Mesendoderm (in vitro differentiated cells): ENCODE results near the gene SCN1A.

Experiments
- DNase-seq: peaks from one replicate; pipeline ENCODE4 v3.0.0; 2013
- H2AK5ac ChIP-seq: 2 replicates; pipeline ENCODE4 v1.6.1; 2013; ENCODE audit warnings: low read length, inconsistent platforms
- H2BK120ac ChIP-seq: 2 replicates; pipeline ENCODE4 v1.6.1; 2013; ENCODE audit warnings: low read depth, mild to moderate bottlenecking, low read length, moderate library complexity, mixed read lengths
- H2BK15ac ChIP-seq: replicated peaks from 2 replicates; pipeline ENCODE4 v1.6.1; 2013; ENCODE audit warnings: low read depth, mild to moderate bottlenecking, moderate library complexity
- H2BK5ac ChIP-seq: 2 replicates; pipeline ENCODE4 v1.6.1; 2013; ENCODE audit warnings: low read length, inconsistent platforms
- H3K18ac ChIP-seq: 2 replicates; pipeline ENCODE4 v1.6.1; 2013; ENCODE audit warnings: mild to moderate bottlenecking, low read length, mixed read lengths
- H3K23ac ChIP-seq: one replicate; pipeline ENCODE4 v1.6.1; 2013; ENCODE audit warnings: low read length
- H3K27ac ChIP-seq: 2 replicates; pipeline ENCODE4 v1.5.1; 2013; ENCODE audit warnings: low read depth, mild to moderate bottlenecking, inconsistent platforms, low read length, moderate library complexity
- H3K27me3 ChIP-seq: 2 replicates; pipeline ENCODE4 v1.6.1; 2013; ENCODE audit warnings: low read length, control low read depth, mild to moderate bottlenecking, inconsistent platforms; ENCODE audit not compliant: insufficient read depth, poor library complexity
- H3K36me3 ChIP-seq: 2 replicates; pipeline ENCODE4 v1.6.1; 2013; ENCODE audit warnings: low read length, inconsistent platforms; ENCODE audit not compliant: control insufficient read depth, insufficient read depth
- H3K4ac ChIP-seq: one replicate; pipeline ENCODE4 v1.6.1; 2013; ENCODE audit warnings: low read depth, mild to moderate bottlenecking, low read length, moderate library complexity
- H3K4me1 ChIP-seq: 2 replicates; pipeline ENCODE4 v1.6.1; 2013; ENCODE audit warnings: low read depth, low read length, inconsistent platforms; ENCODE audit not compliant: control insufficient read depth
- H3K4me2 ChIP-seq: 2 replicates; pipeline ENCODE4 v1.6.1; 2013; ENCODE audit warnings: low read length
- H3K4me3 ChIP-seq: 2 replicates; pipeline ENCODE4 v1.5.1; 2013; ENCODE audit warnings: mild to moderate bottlenecking, low read length
- H3K56ac ChIP-seq: one replicate; pipeline ENCODE4 v1.6.1; 2013; ENCODE audit warnings: low read length
- H3K79me1 ChIP-seq: 2 replicates; pipeline ENCODE4 v1.6.1; 2013; ENCODE audit warnings: low read length, inconsistent platforms
- H3K79me2 ChIP-seq: 2 replicates; pipeline ENCODE4 v1.6.1; 2013; ENCODE audit warnings: mild to moderate bottlenecking, low read length; ENCODE audit not compliant: control insufficient read depth, insufficient read depth
- H3K9ac ChIP-seq: 2 replicates; pipeline ENCODE4 v1.6.1; 2013; ENCODE audit warnings: low read length, inconsistent platforms
- H4K5ac ChIP-seq: one replicate; pipeline ENCODE4 v1.6.1; 2013; ENCODE audit warnings: low read length
- H4K8ac ChIP-seq: one replicate; pipeline ENCODE4 v1.6.1; 2013; ENCODE audit warnings: low read depth, mild to moderate bottlenecking, control low read depth, low read length, moderate library complexity
- WGBS: extraction: QIAGEN DNeasy Blood & Tissue Kit; methylation state at CpG from one replicate; pipeline ENCODE4 v1.1.7; 2013; ENCODE audit warnings: low lambda C conversion rate, missing lambda C conversion rate; ENCODE audit not compliant: insufficient coverage; ENCODE audit errors: extremely low coverage; 5-methylcytosine and 5-hydroxymethylcytosine counted together

The SCN1A gene

GRCh38 chr2:166090346-166090745 lies 37.5 kb downstream of the SCN1A start:
- no peaks in the 10 kb centered on the region for H3K79me2 ChIP-seq
- no peak overlapping the region for H4K8ac ChIP-seq
- H3K79me1 ChIP-seq, result no peaks in the 10 kb centered on the region
- H3K4me2 ChIP-seq, result no peak overlapping the region
- no peak overlapping the region for H2BK120ac ChIP-seq
- H3K56ac ChIP-seq, result no peak overlapping the region
- no peak overlapping the region for H3K4me3 ChIP-seq
- no peak overlapping the region for H3K23ac ChIP-seq
- no peaks in the 10 kb centered on the region for H3K27me3 ChIP-seq
- no peak overlapping the region for H3K27ac ChIP-seq
- H3K9ac ChIP-seq, result no peak overlapping the region
- H4K5ac ChIP-seq, result no peak overlapping the region
- DNase-seq, result no peak
- no peak overlapping the region for H2AK5ac ChIP-seq
- H2BK15ac ChIP-seq, result no peak overlapping the region
- no peak overlapping the region for H3K18ac ChIP-seq
- H3K4ac ChIP-seq, result no peak overlapping the region
- WGBS, result no CpG with 5 or more reads among the region's 2 CpGs
- H3K4me1 ChIP-seq, result no peaks in the 10 kb centered on the region
- no peak overlapping the region for H2BK5ac ChIP-seq
- no peaks in the 10 kb centered on the region for H3K36me3 ChIP-seq

- Histone ChIP-seq H3K56ac (no peak overlapping the region), H3K79me2 (no peaks in the 10 kb centered on the region), H3K4me3 (no peak overlapping the region), H2BK120ac (no peak overlapping the region), H3K4ac (no peak overlapping the region), H3K4me1 (peaks cover 3% of the 10 kb centered on the region), H3K4me2 (no peak overlapping the region), H2BK15ac (no peak overlapping the region), H2AK5ac (no peak overlapping the region), H3K27ac (no peak overlapping the region), H3K36me3 (no peaks in the 10 kb centered on the region), H3K18ac (no peak overlapping the region), H4K8ac (no peak overlapping the region), H2BK5ac (no peak overlapping the region), H3K9ac (no peak overlapping the region), H4K5ac (no peak overlapping the region), H3K79me1 (no peaks in the 10 kb centered on the region), H3K27me3 (no peaks in the 10 kb centered on the region), H3K23ac (no peak overlapping the region)
- WGBS, result no CpG with 5 or more reads among the region's 3 CpGs
- DNase-seq, result no peak
These were observed 39.2 kb downstream of the SCN1A start for GRCh38 chr2:166088634-166089033.

- peaks cover 4% of the 10 kb centered on the region for H3K4me1 ChIP-seq
- no peak overlapping the region for H2BK120ac ChIP-seq
- no peak overlapping the region for H3K4me2 ChIP-seq
- H2AK5ac ChIP-seq, result no peak overlapping the region
- no peak overlapping the region for H3K4ac ChIP-seq
- no peak overlapping the region for H3K56ac ChIP-seq
- no peak for DNase-seq
- no peak overlapping the region for H2BK15ac ChIP-seq
- no peak overlapping the region for H4K8ac ChIP-seq
- no peak overlapping the region for H3K18ac ChIP-seq
- no peak overlapping the region for H3K9ac ChIP-seq
- H4K5ac ChIP-seq, result no peak overlapping the region
- no peak overlapping the region for H2BK5ac ChIP-seq
- no peak overlapping the region for H3K23ac ChIP-seq
- H3K79me2 ChIP-seq, result no peaks in the 10 kb centered on the region
- H3K27me3 ChIP-seq, result no peaks in the 10 kb centered on the region
- H3K27ac ChIP-seq, result no peak overlapping the region
- no peak overlapping the region for H3K4me3 ChIP-seq
- no peaks in the 10 kb centered on the region for H3K79me1 ChIP-seq
- no peaks in the 10 kb centered on the region for H3K36me3 ChIP-seq
These were observed 43.5 kb downstream of the SCN1A start for GRCh38 chr2:166084301-166084700.

DNA sequence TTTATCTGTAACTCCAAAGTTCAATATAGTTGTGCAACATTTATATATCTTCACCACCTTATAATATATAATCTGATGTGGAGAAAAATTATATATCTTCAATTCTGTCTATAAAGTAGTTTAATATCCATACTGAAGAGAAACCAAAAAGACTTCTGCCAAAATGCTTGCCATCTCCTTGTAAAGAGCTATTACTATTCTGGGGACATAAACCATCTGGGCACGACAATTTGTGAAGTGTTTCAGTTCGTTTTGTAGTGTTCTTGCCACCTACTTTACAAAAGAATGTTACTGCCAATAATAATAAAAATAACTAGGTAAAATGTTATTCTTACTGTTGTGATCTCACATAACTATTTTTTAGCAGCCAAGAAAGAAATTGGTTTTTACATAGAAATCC lies 45.1 kb downstream of the SCN1A start:
- Histone ChIP-seq H3K27me3 (no peaks in the 10 kb centered on the region), H3K18ac (no peak overlapping the region), H3K79me2 (no peaks in the 10 kb centered on the region), H2BK5ac (no peak overlapping the region), H3K9ac (no peak overlapping the region), H3K4me1 (peaks cover 4% of the 10 kb centered on the region), H3K79me1 (no peaks in the 10 kb centered on the region), H3K56ac (no peak overlapping the region), H3K27ac (no peak overlapping the region), H2BK15ac (no peak overlapping the region), H3K4ac (no peak overlapping the region), H3K23ac (no peak overlapping the region), H4K8ac (no peak overlapping the region), H4K5ac (no peak overlapping the region), H3K36me3 (no peaks in the 10 kb centered on the region), H3K4me3 (no peak overlapping the region), H3K4me2 (no peak overlapping the region), H2BK120ac (no peak overlapping the region), H2AK5ac (no peak overlapping the region)
- WGBS, result no CpG with 5 or more reads among the region's 2 CpGs
- no peak for DNase-seq

DNA sequence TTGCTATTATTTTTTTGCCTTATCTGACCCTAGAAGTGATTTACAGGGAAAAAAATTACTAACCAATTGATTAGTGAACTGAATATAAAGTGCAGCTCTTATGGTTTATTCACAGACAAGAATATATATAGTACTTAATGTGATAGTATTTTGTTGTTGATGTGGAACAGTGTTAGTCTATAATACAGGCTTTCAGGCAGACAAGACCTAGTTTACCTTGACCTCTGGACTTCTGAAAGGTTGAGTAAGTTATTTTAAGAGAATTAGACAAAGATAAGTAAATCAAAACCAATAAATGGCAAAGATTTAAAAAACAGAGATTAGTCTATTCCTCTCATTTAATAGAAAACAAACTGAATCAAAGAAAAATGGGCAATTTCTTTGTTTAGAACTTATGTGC lies 46.0 kb downstream of the SCN1A start:
- no peak overlapping the region for H4K5ac ChIP-seq
- no peak overlapping the region for H3K27ac ChIP-seq
- H3K79me1 ChIP-seq, result no peaks in the 10 kb centered on the region
- H2BK5ac ChIP-seq, result no peak overlapping the region
- H3K79me2 ChIP-seq, result no peaks in the 10 kb centered on the region
- H3K4me1 ChIP-seq, result peaks cover 4% of the 10 kb centered on the region
- H2BK15ac ChIP-seq, result no peak overlapping the region
- H3K4me2 ChIP-seq, result no peak overlapping the region
- no peak overlapping the region for H2AK5ac ChIP-seq
- no peak overlapping the region for H3K23ac ChIP-seq
- no peak overlapping the region for H3K4ac ChIP-seq
- no peak overlapping the region for H3K4me3 ChIP-seq
- no peak overlapping the region for H2BK120ac ChIP-seq
- H3K18ac ChIP-seq, result no peak overlapping the region
- no peak for DNase-seq
- H4K8ac ChIP-seq, result no peak overlapping the region
- H3K27me3 ChIP-seq, result no peaks in the 10 kb centered on the region
- no peak overlapping the region for H3K9ac ChIP-seq
- no peak overlapping the region for H3K56ac ChIP-seq
- H3K36me3 ChIP-seq, result no peaks in the 10 kb centered on the region

DNA sequence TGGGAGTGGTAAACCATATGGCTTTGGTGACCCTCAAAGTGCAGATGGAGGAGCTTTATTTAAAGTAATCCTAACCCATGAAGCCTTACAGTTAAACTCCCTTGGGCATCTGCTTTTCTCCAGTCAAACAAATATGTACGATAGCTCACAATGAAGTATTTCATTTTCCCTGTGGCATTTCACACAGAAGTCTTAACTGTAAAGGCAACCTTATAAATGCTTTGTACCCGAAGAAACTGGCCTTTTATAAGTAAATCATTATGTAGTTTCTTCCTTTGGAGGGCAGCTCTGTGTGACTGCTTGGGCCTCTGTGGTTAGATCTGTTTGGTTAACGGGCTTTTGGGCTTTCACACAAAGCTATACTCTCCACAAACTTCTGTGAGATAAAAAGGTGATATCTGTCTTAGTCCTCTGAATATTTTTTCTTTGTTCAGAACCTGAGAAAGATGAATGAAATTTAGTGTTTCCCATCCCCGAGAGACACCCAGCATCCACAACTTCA lies 46.6 kb downstream of the SCN1A start:
- Histone ChIP-seq H4K5ac (no peak overlapping the region), H2BK15ac (no peak overlapping the region), H3K18ac (no peak overlapping the region), H3K4me1 (peaks cover 4% of the 10 kb centered on the region), H3K9ac (no peak overlapping the region), H2BK5ac (no peak overlapping the region), H3K4me2 (no peak overlapping the region), H3K4ac (no peak overlapping the region), H3K4me3 (no peak overlapping the region), H3K56ac (no peak overlapping the region), H3K27me3 (no peaks in the 10 kb centered on the region), H3K79me2 (no peaks in the 10 kb centered on the region), H4K8ac (no peak overlapping the region), H2AK5ac (no peak overlapping the region), H3K36me3 (no peaks in the 10 kb centered on the region), H2BK120ac (no peak overlapping the region), H3K23ac (no peak overlapping the region), H3K79me1 (no peaks in the 10 kb centered on the region), H3K27ac (no peak overlapping the region)
- no peak for DNase-seq
- WGBS, result no CpG with 5 or more reads among the region's 4 CpGs
